Left ventricle myocardium inferior (tissue), 1 donor: Measurements from ENCODE around the gene STX1B. TPM values are rescaled to one million over a fixed set of nuclear protein-coding genes. Genes with fewer than 3 reads are reported as not detected.
"Not testable (repeated sequence)": the region's sequence is repeated elsewhere in the genome, so short reads cannot be mapped to it uniquely, and the experiment has no call there.

Experiments used
- DNase-seq: peaks from one replicate; pipeline ENCODE4 v3.0.0-alpha.2; 2020
- H3K27ac ChIP-seq: fragments of 200-600 bp; replicated peaks from 2 replicates; pipeline ENCODE4 v1.8.0; 2021
- H3K27me3 ChIP-seq: fragments of 200-600 bp; 2 replicates; pipeline ENCODE4 v1.8.0; 2021; ENCODE audit warnings: low read depth
- H3K36me3 ChIP-seq: fragments of 200-600 bp; 2 replicates; pipeline ENCODE4 v1.8.0; 2021
- H3K4me1 ChIP-seq: fragments of 200-600 bp; 2 replicates; pipeline ENCODE4 v1.8.0; 2021
- H3K4me3 ChIP-seq: fragments of 200-600 bp; 2 replicates; pipeline ENCODE4 v1.8.0; 2021; ENCODE audit warnings: mild to moderate bottlenecking, moderate library complexity
- H3K9me3 ChIP-seq: fragments of 200-600 bp; replicated peaks from 2 replicates; pipeline ENCODE4 v1.8.0; 2021
- CTCF ChIP-seq: fragments of 200-600 bp; IDR thresholded peaks from 2 replicates; pipeline ENCODE4 v1.8.0; 2021; ENCODE audit warnings: antibody characterized with exemption, mild to moderate bottlenecking, borderline replicate concordance
- intact Hi-C: fragments of 100-400 bp; cut with micrococcal nuclease; formaldehyde crosslinking; loops from one replicate; pipeline ENCODE4 v1.11.0; 2022
- total RNA-seq: library from RNA; stranded (reverse); fragmentation: NEBNext Ultra II Directional; extraction: Animal tissue kit (Norgen Biotek cat#: 25700); gene quantifications from one replicate; pipeline ENCODE4 v1.2.1, GENCODE V29; 2021
- donor health status: DM: no; HTN: yes; CAD: no; lungs with severe emphysema.

Gene STX1B
- total RNA-seq, 1 donor from 2014 or later, result 0.77 TPM

DNA sequence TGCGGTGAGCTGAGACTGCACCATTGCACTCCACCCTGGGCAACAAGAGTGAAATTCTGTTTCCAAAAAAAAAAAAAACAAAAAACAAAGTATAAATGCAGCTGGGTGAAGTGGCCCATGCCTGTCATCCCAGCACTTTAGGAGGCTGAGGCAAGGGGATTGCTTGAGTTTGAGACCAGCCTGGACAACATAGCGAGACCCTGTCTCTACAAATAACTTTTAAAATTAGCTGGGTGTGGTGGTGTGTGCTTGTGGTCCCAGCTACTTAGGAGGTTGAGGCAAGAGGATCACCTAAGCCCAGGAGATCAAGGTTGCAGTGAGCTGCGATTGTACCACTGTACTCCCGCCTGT lies 12.8 kb upstream of the STX1B start:
- intact Hi-C loops, result no loop called here
- Histone ChIP-seq H3K4me3 (no peak overlapping the region), H3K36me3 (no peaks in the 10 kb centered on the region), H3K9me3 (no peaks in the 10 kb centered on the region), H3K4me1 (peaks cover 10% of the 10 kb centered on the region), H3K27ac (peak overlapping the region; percentile 33), H3K27me3 (peaks cover under 1% of the 10 kb centered on the region)
- DNase-seq, result no peak
- TF ChIP-seq CTCF, result no peak

GRCh38 chr16:31022544-31023251 lies 12.3 kb upstream of the STX1B start:
- intact Hi-C loops, result no loop called here
- peaks cover 5% of the 10 kb centered on the region for H3K27me3 ChIP-seq
- no peaks in the 10 kb centered on the region for H3K36me3 ChIP-seq
- H3K4me1 ChIP-seq, result peaks cover 10% of the 10 kb centered on the region
- peak overlapping the region; percentile 33 for H3K27ac ChIP-seq
- H3K4me3 ChIP-seq, result no peak overlapping the region
- DNase-seq, result no peak
- no peak for TF ChIP-seq CTCF
- no peaks in the 10 kb centered on the region for H3K9me3 ChIP-seq

GRCh38 chr16:31020536-31020935 lies 10.1 kb upstream of the STX1B start:
- peaks cover 10% of the 10 kb centered on the region for H3K4me1 ChIP-seq
- H3K27ac ChIP-seq, result no peak overlapping the region
- H3K27me3 ChIP-seq, result peaks cover 20% of the 10 kb centered on the region
- no peak for DNase-seq
- no peaks in the 10 kb centered on the region for H3K36me3 ChIP-seq
- no peak for TF ChIP-seq CTCF
- intact Hi-C loops, result no loop called here
- no peaks in the 10 kb centered on the region for H3K9me3 ChIP-seq
- H3K4me3 ChIP-seq, result no peak overlapping the region

- H3K4me3 ChIP-seq, H3K36me3 ChIP-seq, H3K4me1 ChIP-seq, H3K9me3 ChIP-seq, intact Hi-C loops, H3K27ac ChIP-seq, DNase-seq: not testable (repeated sequence)
- peaks cover 40% of the 10 kb centered on the region for H3K27me3 ChIP-seq
Observed at GRCh38 chr16:31017756-31018155, 7.3 kb upstream of the STX1B start.

DNA sequence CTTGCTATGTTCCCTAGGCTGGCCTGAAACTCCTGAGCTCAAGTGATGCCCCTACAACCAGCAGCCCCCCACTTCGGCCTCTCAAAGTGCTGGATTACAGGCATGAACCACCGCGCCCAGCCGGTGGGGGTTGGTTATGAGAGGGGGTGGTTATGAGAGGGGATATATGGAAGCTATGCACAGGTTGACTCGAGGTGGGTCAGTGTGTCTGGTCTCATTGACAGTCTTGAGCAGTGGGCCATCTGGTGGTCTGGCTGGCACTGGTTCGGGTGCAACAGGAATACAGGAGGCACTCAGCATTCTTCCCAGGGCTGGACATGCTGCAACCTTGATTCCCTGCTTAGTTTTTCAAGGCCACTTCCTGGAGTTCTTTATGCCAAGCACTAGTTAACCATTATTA lies 5.6 kb upstream of the STX1B start:
- Histone ChIP-seq H3K4me1 (no peaks in the 10 kb centered on the region), H3K27ac (no peak overlapping the region), H3K27me3 (peaks cover 58% of the 10 kb centered on the region), H3K36me3 (no peaks in the 10 kb centered on the region), H3K9me3 (no peaks in the 10 kb centered on the region), H3K4me3 (no peak overlapping the region)
- TF ChIP-seq CTCF, result no peak
- intact Hi-C loops, result no loop called here
- no peak for DNase-seq

DNA sequence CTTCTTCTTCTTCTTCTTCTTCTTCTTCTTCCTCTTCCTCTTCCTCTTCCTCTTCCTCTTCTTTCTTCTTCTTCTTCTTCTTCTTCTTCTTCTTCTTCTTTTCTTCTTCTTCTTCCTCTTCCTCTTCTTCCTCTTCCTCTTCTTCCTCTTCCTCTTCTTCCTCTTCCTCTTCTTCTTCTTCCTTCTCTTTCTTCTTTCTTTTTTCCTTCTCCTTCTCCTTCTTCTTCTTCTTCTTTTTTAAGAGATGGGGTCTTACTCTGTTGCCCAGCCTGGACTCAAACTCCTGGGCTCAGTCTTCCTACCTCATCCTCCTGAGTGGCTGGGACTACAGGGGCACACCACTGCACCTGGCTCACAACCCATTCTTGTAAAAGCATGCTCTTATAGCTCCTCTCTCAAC lies 2.9 kb upstream of the STX1B start:
- H3K36me3 ChIP-seq, H3K9me3 ChIP-seq, intact Hi-C loops, H3K4me3 ChIP-seq, H3K4me1 ChIP-seq, DNase-seq, H3K27ac ChIP-seq: not testable (repeated sequence)
- H3K27me3 ChIP-seq, result peaks cover 84% of the 10 kb centered on the region

GRCh38 chr16:31011815-31012214 lies 1.4 kb upstream of the STX1B start:
- H3K9me3 ChIP-seq, DNase-seq, H3K27ac ChIP-seq, H3K4me1 ChIP-seq, H3K4me3 ChIP-seq, H3K36me3 ChIP-seq, intact Hi-C loops: not testable (repeated sequence)
- H3K27me3 ChIP-seq, result peaks cover 85% of the 10 kb centered on the region
